ENCODE data around the gene MKNK1. TPM values are rescaled to one million over a fixed set of nuclear protein-coding genes. Genes with fewer than 3 reads are reported as not detected.
A peak's percentile ranks its signal among the peaks of the same experiment; 100 is the strongest.

The MKNK1 gene
- total and polyA plus RNA-seq, 8 donors, result 21.2 to 182 (median 36.7) TPM

DNA sequence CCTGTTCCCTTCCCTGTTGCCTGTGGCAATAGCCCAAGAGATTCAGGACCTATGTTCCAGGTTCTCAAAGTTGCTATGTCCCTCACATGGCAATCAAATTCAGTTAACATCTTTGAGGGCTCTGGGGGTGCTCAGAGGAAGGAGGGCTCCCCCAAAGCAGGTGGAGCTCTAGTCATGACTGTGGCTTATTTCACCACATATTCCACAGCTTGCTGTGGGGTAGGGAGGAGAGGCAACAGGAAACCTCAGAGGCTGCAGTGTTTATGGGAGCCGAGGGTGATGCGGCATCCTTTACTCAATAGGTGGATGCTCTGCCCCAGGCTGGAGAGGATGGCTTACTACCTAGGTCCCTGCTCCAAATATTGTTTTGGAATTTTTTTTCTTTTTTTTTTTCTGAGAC lies 1.2 kb upstream of the MKNK1 start:
- TF ChIP-seq, protein P1, sequence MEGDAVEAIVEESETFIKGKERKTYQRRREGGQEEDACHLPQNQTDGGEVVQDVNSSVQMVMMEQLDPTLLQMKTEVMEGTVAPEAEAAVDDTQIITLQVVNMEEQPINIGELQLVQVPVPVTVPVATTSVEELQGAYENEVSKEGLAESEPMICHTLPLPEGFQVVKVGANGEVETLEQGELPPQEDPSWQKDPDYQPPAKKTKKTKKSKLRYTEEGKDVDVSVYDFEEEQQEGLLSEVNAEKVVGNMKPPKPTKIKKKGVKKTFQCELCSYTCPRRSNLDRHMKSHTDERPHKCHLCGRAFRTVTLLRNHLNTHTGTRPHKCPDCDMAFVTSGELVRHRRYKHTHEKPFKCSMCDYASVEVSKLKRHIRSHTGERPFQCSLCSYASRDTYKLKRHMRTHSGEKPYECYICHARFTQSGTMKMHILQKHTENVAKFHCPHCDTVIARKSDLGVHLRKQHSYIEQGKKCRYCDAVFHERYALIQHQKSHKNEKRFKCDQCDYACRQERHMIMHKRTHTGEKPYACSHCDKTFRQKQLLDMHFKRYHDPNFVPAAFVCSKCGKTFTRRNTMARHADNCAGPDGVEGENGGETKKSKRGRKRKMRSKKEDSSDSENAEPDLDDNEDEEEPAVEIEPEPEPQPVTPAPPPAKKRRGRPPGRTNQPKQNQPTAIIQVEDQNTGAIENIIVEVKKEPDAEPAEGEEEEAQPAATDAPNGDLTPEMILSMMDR (IDR thresholded peaks at IDR 0.05), result no peak
- TF ChIP-seq EP300 (IDR thresholded peaks at IDR 0.05) (no peak), POLR2A (IDR thresholded peaks at IDR 0.05) (no peak), POLR2AphosphoS5 (IDR thresholded peaks at IDR 0.05) (no peak)
- H3K9me3 ChIP-seq, result no peaks in the 10 kb centered on the region
- intact Hi-C loops (cut with DNase I; ENCODE audit: low total_unique reads), result no loop called here
- peaks cover 30 to 53% (median 40%) of the 10 kb centered on the region in 4 donors for H3K4me1 ChIP-seq
- 63 to 85% (median 78%) methylated on average over 2 of the region's 2 CpGs for WGBS, 5 donors
- peaks cover 22 to 28% (median 26%) of the 10 kb centered on the region in 4 donors for H3K36me3 ChIP-seq
- no peaks in the 10 kb centered on the region for H3K27me3 ChIP-seq
- DNase-seq, result no peak
- peak overlapping the region in 2 of 5 donors; percentile 88 to 89 for H3K27ac ChIP-seq
- no peak overlapping the region for H3K4me3 ChIP-seq

DNA sequence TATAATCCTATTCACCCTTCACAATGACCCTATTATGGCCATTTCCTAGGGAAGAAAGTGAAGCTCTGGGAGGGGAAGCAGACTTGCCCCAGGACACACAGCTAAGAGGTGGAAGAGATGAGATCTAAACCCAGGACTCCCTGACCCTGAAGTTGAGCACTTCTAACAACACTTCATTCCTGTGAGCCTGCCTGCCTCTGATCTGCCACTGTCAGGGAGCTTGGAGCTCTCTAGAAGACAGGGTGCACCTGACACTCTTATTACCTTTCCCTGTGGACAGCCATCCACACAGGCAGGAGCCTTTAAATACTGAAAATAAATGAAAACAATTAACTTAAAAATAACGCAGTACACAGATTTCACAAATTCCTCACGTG lies 599 bp downstream of the MKNK1 start:
- Histone ChIP-seq H3K9me3 (no peaks in the 10 kb centered on the region), H3K4me3 (peak overlapping the region; percentile 65 to 87 (median 72)), H3K27me3 (no peaks in the 10 kb centered on the region), H3K36me3 (peaks cover 6 to 11% (median 9%) of the 10 kb centered on the region in 4 donors), H3K27ac (peak overlapping the region; percentile 86 to 94 (median 88)), H3K4me1 (peaks cover 30 to 71% (median 51%) of the 10 kb centered on the region in 4 donors)
- no peak for TF ChIP-seq EP300 (IDR thresholded peaks at IDR 0.05)
- TF ChIP-seq, protein P1 (IDR thresholded peaks at IDR 0.05), result no peak
- WGBS, 5 donors, result 0 to 3% (median 0%) methylated on average over 2 of the region's 2 CpGs
- intact Hi-C loops (cut with DNase I; ENCODE audit: low total_unique reads), result no loop called here
- no peak for DNase-seq

DNA sequence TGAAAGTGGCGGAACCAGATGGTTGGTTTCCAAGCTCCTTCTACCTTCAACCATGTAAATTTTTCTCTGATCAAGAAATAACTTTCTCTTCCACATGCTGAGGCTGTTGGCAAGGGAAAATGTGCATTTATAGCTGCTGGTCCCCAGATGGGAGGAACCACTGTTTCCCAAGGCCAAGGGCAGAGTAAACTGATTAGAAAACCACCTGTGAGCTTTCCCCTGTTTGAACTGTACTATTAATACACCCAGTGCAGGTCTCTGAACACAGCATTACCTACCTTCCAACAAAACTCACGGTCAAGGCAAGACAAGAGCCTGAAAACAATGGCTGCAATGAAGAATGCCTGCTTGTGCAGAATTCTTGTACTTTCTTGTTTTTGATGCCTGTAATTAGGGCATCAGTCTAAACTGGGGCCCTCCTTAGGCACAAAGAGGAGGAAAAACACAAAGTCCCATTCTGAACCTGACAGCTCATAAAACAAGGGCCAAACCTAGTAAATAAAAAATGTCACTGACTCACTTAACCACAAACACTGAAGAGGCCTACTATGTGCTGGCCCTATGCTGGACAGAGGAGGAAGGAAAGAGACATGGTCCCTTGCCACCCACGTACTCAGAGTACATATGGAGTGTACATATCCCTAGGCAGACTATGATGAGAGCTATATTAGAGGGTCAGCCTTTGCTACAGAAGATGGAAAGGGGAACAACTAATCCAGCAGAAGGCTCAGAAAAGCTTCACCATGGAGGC lies 2.6 kb downstream of the MKNK1 start:
- WGBS, 5 donors, result 63 to 80% (median 67%) methylated on average over 3 of the region's 3 CpGs
- intact Hi-C loops (cut with DNase I; ENCODE audit: low total_unique reads), result no loop called here
- peak overlapping the region; percentile 25 to 39 (median 31) for H3K27ac ChIP-seq

DNA sequence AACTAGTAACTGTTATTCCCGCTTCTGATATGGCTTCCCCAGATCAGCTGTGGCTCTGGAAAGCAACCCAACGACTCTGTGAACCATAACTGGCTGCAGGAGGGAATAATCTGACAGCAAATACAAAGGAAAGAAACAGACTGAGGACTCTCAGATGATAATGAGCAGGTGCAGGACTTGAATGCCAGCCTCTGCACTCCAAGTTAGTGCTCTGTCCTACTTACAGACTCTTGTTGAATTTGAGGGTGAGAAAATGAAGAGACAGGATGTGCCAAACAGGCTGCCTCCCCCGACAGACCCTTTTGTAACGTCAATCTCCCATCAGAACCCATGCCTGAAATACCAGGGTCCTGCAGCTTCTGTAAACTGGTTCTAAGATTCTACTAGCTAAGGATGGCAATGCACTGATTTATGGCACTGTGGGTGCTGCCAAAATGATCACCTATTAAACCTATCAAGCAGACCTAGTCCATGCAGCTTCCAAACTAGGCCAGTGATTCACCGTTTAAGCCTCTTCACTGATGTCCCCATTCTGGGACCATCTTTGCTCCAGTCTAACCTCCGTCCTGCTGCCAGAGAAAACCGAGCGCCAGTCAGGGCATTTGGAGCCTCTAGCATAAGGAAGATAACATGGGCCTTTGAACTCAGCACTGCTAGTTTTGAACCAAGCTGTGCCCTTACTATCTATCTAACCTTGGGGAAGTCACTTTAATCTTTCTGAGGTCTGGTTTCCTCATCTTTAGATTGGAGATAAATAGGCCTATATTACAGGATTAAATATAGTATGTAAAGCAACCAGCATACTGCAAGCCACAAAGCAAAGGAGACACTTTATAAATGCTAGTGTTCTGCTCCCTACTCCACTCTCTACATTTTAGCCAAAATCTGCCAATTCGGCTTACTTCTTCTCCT lies 4.8 kb downstream of the MKNK1 start:
- Histone ChIP-seq H3K9me3 (no peaks in the 10 kb centered on the region), H3K36me3 (peaks cover 0 to 5% (median under 1%) of the 10 kb centered on the region in 4 donors), H3K27ac (no peak overlapping the region), H3K27me3 (no peaks in the 10 kb centered on the region), H3K4me3 (no peak overlapping the region), H3K4me1 (peaks cover 25 to 70% (median 45%) of the 10 kb centered on the region in 4 donors)
- TF ChIP-seq, protein P1 (IDR thresholded peaks at IDR 0.05), result no peak
- TF ChIP-seq POLR2AphosphoS5 (IDR thresholded peaks at IDR 0.05), result no peak
- no peak for TF ChIP-seq EP300 (IDR thresholded peaks at IDR 0.05)
- TF ChIP-seq POLR2A (IDR thresholded peaks at IDR 0.05), result no peak
- intact Hi-C loops (cut with DNase I; ENCODE audit: low total_unique reads), result no loop called here
- DNase-seq, result no peak
- WGBS, 5 donors, result 79 to 83% (median 80%) methylated on average over 9 of the region's 9 CpGs

More for the DNA sequence above, 2.6 kb downstream of the MKNK1 start:
- peaks cover 0 to 4% (median 0%) of the 10 kb centered on the region in 4 donors for H3K36me3 ChIP-seq
- H3K4me3 ChIP-seq, result no peak overlapping the region
- peak in 1 of 2 donors; percentile 70 for DNase-seq
- H3K4me1 ChIP-seq, result peaks cover 30 to 68% (median 53%) of the 10 kb centered on the region in 4 donors
- H3K9me3 ChIP-seq, result no peaks in the 10 kb centered on the region
- no peaks in the 10 kb centered on the region for H3K27me3 ChIP-seq
- TF ChIP-seq POLR2A (IDR thresholded peaks at IDR 0.05) (no peak), POLR2AphosphoS5 (IDR thresholded peaks at IDR 0.05) (no peak), EP300 (IDR thresholded peaks at IDR 0.05) (no peak)
- TF ChIP-seq, protein P1 (IDR thresholded peaks at IDR 0.05), result no peak

Measured in stomach (tissue), 9 donors.